Activated naive CD8-positive, alpha-beta T cell (primary cell): Measurements from ENCODE around the gene RUNX2.

ENCODE experiments used
- H3K27ac Mint-ChIP-seq: one replicate; pipeline ENCODE4 v1.8.0; 2021; ENCODE audit warnings: mixed read lengths
- H3K27me3 Mint-ChIP-seq: one replicate; pipeline ENCODE4 v1.8.0; 2021; ENCODE audit warnings: mixed read lengths
- H3K36me3 Mint-ChIP-seq: one replicate; pipeline ENCODE4 v1.8.0; 2021; ENCODE audit warnings: mixed read lengths
- H3K4me1 Mint-ChIP-seq: one replicate; pipeline ENCODE4 v1.8.0; 2021; ENCODE audit warnings: low read depth, mixed read lengths
- H3K4me3 Mint-ChIP-seq: one replicate; pipeline ENCODE4 v1.8.0; 2021; ENCODE audit warnings: mild to moderate bottlenecking, mixed read lengths
- H3K9me3 Mint-ChIP-seq: one replicate; pipeline ENCODE4 v1.8.0; 2021; ENCODE audit warnings: low read depth, mixed read lengths

The RUNX2 gene

GRCh38 chr6:45415788-45416518 is 87.8 kb downstream of the RUNX2 start:
- H3K9me3 Mint-ChIP-seq = no peaks in the 10 kb centered on the region
- no peaks in the 10 kb centered on the region for H3K36me3 Mint-ChIP-seq
- H3K4me3 Mint-ChIP-seq = no peak overlapping the region
- peak overlapping the region; percentile 37 for H3K27ac Mint-ChIP-seq
- no peaks in the 10 kb centered on the region for H3K27me3 Mint-ChIP-seq
- peaks cover 34% of the 10 kb centered on the region for H3K4me1 Mint-ChIP-seq

GRCh38 chr6:45416700-45417099 is 88.6 kb downstream of the RUNX2 start:
- Mint-ChIP-seq H3K36me3 (no peaks in the 10 kb centered on the region), H3K4me1 (peaks cover 39% of the 10 kb centered on the region), H3K4me3 (no peak overlapping the region), H3K9me3 (no peaks in the 10 kb centered on the region), H3K27me3 (no peaks in the 10 kb centered on the region), H3K27ac (peak overlapping the region; percentile 16)

- Mint-ChIP-seq H3K27ac (no peak overlapping the region), H3K4me3 (no peak overlapping the region), H3K27me3 (no peaks in the 10 kb centered on the region), H3K9me3 (no peaks in the 10 kb centered on the region), H3K4me1 (peaks cover 39% of the 10 kb centered on the region), H3K36me3 (no peaks in the 10 kb centered on the region)
Measured at GRCh38 chr6:45417436-45417835, 89.3 kb downstream of the RUNX2 start.

- no peaks in the 10 kb centered on the region for H3K9me3 Mint-ChIP-seq
- H3K4me3 Mint-ChIP-seq = peak overlapping the region; percentile 98
- H3K27me3 Mint-ChIP-seq = no peaks in the 10 kb centered on the region
- no peaks in the 10 kb centered on the region for H3K36me3 Mint-ChIP-seq
- peak overlapping the region; percentile 96 for H3K27ac Mint-ChIP-seq
- peaks cover 46% of the 10 kb centered on the region for H3K4me1 Mint-ChIP-seq
Measured at GRCh38 chr6:45419571-45420082, 91.5 kb downstream of the RUNX2 start.

- H3K27ac Mint-ChIP-seq = peak overlapping the region; percentile 96
- H3K36me3 Mint-ChIP-seq = no peaks in the 10 kb centered on the region
- H3K9me3 Mint-ChIP-seq = no peaks in the 10 kb centered on the region
- H3K4me3 Mint-ChIP-seq = peak overlapping the region; percentile 98
- H3K4me1 Mint-ChIP-seq = peaks cover 50% of the 10 kb centered on the region
- H3K27me3 Mint-ChIP-seq = no peaks in the 10 kb centered on the region
Measured at GRCh38 chr6:45420083-45420908, 92.2 kb downstream of the RUNX2 start.

- H3K4me3 Mint-ChIP-seq = peak overlapping the region; percentile 98
- no peaks in the 10 kb centered on the region for H3K9me3 Mint-ChIP-seq
- no peaks in the 10 kb centered on the region for H3K27me3 Mint-ChIP-seq
- peaks cover 50% of the 10 kb centered on the region for H3K4me1 Mint-ChIP-seq
- peak overlapping the region; percentile 96 for H3K27ac Mint-ChIP-seq
- no peaks in the 10 kb centered on the region for H3K36me3 Mint-ChIP-seq
Measured at GRCh38 chr6:45420909-45421708, 93.0 kb downstream of the RUNX2 start.

GRCh38 chr6:45421709-45422502 is 93.8 kb downstream of the RUNX2 start:
- H3K27ac Mint-ChIP-seq = peak overlapping the region; percentile 96
- no peaks in the 10 kb centered on the region for H3K9me3 Mint-ChIP-seq
- H3K36me3 Mint-ChIP-seq = no peaks in the 10 kb centered on the region
- H3K4me1 Mint-ChIP-seq = peaks cover 47% of the 10 kb centered on the region
- no peaks in the 10 kb centered on the region for H3K27me3 Mint-ChIP-seq
- H3K4me3 Mint-ChIP-seq = peak overlapping the region; percentile 98

- no peaks in the 10 kb centered on the region for H3K27me3 Mint-ChIP-seq
- H3K4me1 Mint-ChIP-seq = peaks cover 46% of the 10 kb centered on the region
- H3K9me3 Mint-ChIP-seq = no peaks in the 10 kb centered on the region
- H3K27ac Mint-ChIP-seq = peak overlapping the region; percentile 94
- peak overlapping the region; percentile 97 for H3K4me3 Mint-ChIP-seq
- no peaks in the 10 kb centered on the region for H3K36me3 Mint-ChIP-seq
Measured at GRCh38 chr6:45422503-45423110, 94.5 kb downstream of the RUNX2 start.

- Mint-ChIP-seq H3K27me3 (no peaks in the 10 kb centered on the region), H3K36me3 (peaks cover 1% of the 10 kb centered on the region), H3K4me1 (peaks cover 50% of the 10 kb centered on the region), H3K4me3 (peak overlapping the region; percentile 97), H3K27ac (peak overlapping the region; percentile 94), H3K9me3 (no peaks in the 10 kb centered on the region)
Measured at GRCh38 chr6:45423111-45423823, 95.1 kb downstream of the RUNX2 start.

GRCh38 chr6:45423824-45424450 is 95.8 kb downstream of the RUNX2 start:
- H3K4me3 Mint-ChIP-seq = peak overlapping the region; percentile 97
- H3K27me3 Mint-ChIP-seq = no peaks in the 10 kb centered on the region
- H3K27ac Mint-ChIP-seq = peak overlapping the region; percentile 88
- no peaks in the 10 kb centered on the region for H3K9me3 Mint-ChIP-seq
- peaks cover 2% of the 10 kb centered on the region for H3K36me3 Mint-ChIP-seq
- H3K4me1 Mint-ChIP-seq = peaks cover 55% of the 10 kb centered on the region

- H3K4me3 Mint-ChIP-seq = peak overlapping the region; percentile 97
- H3K27ac Mint-ChIP-seq = peak overlapping the region; percentile 88
- H3K4me1 Mint-ChIP-seq = peaks cover 56% of the 10 kb centered on the region
- H3K36me3 Mint-ChIP-seq = peaks cover 2% of the 10 kb centered on the region
- no peaks in the 10 kb centered on the region for H3K27me3 Mint-ChIP-seq
- no peaks in the 10 kb centered on the region for H3K9me3 Mint-ChIP-seq
Measured at GRCh38 chr6:45424451-45424861, 96.3 kb downstream of the RUNX2 start.

- Mint-ChIP-seq H3K27ac (peak overlapping the region; percentile 34), H3K36me3 (peaks cover 2% of the 10 kb centered on the region), H3K4me3 (peak overlapping the region; percentile 53), H3K9me3 (no peaks in the 10 kb centered on the region), H3K27me3 (no peaks in the 10 kb centered on the region), H3K4me1 (peaks cover 60% of the 10 kb centered on the region)
Measured at GRCh38 chr6:45426251-45426650, 98.1 kb downstream of the RUNX2 start.

GRCh38 chr6:45427726-45428125 is 99.6 kb downstream of the RUNX2 start:
- H3K4me3 Mint-ChIP-seq = no peak overlapping the region
- peaks cover 69% of the 10 kb centered on the region for H3K4me1 Mint-ChIP-seq
- no peaks in the 10 kb centered on the region for H3K9me3 Mint-ChIP-seq
- H3K27ac Mint-ChIP-seq = peak overlapping the region; percentile 86
- peaks cover 9% of the 10 kb centered on the region for H3K36me3 Mint-ChIP-seq
- no peaks in the 10 kb centered on the region for H3K27me3 Mint-ChIP-seq
